Measurements from ENCODE around the gene MRM1. TPM values are rescaled to one million over a fixed set of nuclear protein-coding genes. Genes with fewer than 3 reads are reported as not detected.

MRM1 gene
- total and polyA plus RNA-seq, 4 donors: 3.5 to 9.9 (median 7.8) TPM

DNA sequence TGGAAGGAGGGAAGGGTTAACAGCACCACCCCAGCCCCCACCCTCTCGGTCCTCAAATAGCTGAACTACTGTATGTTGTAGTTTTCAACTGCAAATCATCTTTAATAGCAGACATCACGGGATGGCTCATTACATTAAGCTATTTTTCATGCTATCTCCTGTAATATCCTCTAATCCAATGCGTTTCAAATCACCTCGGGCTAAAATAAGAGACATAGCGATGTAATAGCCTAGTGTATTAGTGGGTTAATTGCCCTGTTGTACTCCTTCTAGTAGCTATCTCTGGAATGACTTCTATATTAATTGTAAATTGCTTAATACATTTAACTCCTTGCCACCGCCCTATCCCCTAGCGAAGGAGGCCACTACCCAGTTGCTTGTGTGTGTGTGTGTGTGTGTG lies 54.3 kb downstream of the MRM1 start:
- DNase-seq (no peak), ATAC-seq (ENCODE audit: insufficient read depth, low FRiP score) (no peak)
- TF ChIP-seq, protein P1, sequence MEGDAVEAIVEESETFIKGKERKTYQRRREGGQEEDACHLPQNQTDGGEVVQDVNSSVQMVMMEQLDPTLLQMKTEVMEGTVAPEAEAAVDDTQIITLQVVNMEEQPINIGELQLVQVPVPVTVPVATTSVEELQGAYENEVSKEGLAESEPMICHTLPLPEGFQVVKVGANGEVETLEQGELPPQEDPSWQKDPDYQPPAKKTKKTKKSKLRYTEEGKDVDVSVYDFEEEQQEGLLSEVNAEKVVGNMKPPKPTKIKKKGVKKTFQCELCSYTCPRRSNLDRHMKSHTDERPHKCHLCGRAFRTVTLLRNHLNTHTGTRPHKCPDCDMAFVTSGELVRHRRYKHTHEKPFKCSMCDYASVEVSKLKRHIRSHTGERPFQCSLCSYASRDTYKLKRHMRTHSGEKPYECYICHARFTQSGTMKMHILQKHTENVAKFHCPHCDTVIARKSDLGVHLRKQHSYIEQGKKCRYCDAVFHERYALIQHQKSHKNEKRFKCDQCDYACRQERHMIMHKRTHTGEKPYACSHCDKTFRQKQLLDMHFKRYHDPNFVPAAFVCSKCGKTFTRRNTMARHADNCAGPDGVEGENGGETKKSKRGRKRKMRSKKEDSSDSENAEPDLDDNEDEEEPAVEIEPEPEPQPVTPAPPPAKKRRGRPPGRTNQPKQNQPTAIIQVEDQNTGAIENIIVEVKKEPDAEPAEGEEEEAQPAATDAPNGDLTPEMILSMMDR (IDR thresholded peaks at IDR 0.05; ENCODE audit: control extremely low read depth, extremely low read depth): no peak
- Histone ChIP-seq H3K36me3 (ENCODE audit: control insufficient read depth in 4 of 4, insufficient read depth in 4 of 4, low read length in 4 of 4) (no peaks in the 10 kb centered on the region), H3K9me3 (ENCODE audit: control insufficient read depth in 4 of 4, insufficient read depth in 3 of 4, low read length in 3 of 4) (peaks cover 0 to 6% (median 0%) of the 10 kb centered on the region in 4 donors), H3K9ac (ENCODE audit: insufficient read depth in 1 of 2, low read length in 2 of 2) (no peak overlapping the region), H3K27me3 (ENCODE audit: control insufficient read depth in 3 of 3, insufficient read depth in 3 of 3, low read length in 2 of 3) (peaks cover 0 to 61% (median 18%) of the 10 kb centered on the region in 3 donors), H3K27ac (ENCODE audit: low read depth in 1 of 2, low read length in 1 of 2) (no peak overlapping the region), H3K4me1 (ENCODE audit: control insufficient read depth in 5 of 5, insufficient read depth in 5 of 5, low read length in 5 of 5) (peaks cover 0 to 4% (median 2%) of the 10 kb centered on the region in 5 donors), H3K4me3 (no peak overlapping the region)
- WGBS, 2 donors: 90 to 91% methylated on average over 7 of the region's 7 CpGs

DNA sequence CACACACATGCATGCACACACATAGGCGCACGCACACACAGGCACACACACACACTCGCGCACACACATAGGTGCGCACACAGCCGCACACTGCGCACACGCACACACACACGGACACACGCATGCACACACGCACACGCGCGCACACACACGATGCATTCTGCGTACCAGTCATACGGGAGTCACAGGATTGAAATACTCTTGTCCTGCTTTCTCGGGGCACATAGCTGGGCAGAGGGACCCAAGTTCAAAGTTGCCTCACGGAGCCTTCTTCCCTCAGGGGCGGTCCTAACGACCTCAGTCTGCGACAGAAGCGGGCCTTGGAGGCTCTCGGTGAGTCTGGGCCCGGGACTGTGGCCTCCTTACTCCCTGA lies 56.0 kb downstream of the MRM1 start:
- no peaks in the 10 kb centered on the region for H3K36me3 ChIP-seq (ENCODE audit: control insufficient read depth in 4 of 4, insufficient read depth in 4 of 4, low read length in 4 of 4)
- H3K4me3 ChIP-seq: no peak overlapping the region
- TF ChIP-seq, protein P1 (IDR thresholded peaks at IDR 0.05; ENCODE audit: control extremely low read depth, extremely low read depth): no peak
- ATAC-seq (ENCODE audit: insufficient read depth, low FRiP score) (no peak), DNase-seq (peak in 1 of 3 donors; percentile 12)
- H3K4me1 ChIP-seq (ENCODE audit: control insufficient read depth in 5 of 5, insufficient read depth in 5 of 5, low read length in 5 of 5): peaks cover 0 to 4% (median 2%) of the 10 kb centered on the region in 5 donors
- H3K9me3 ChIP-seq (ENCODE audit: control insufficient read depth in 4 of 4, insufficient read depth in 3 of 4, low read length in 3 of 4): peaks cover 0 to 6% (median 0%) of the 10 kb centered on the region in 4 donors
- H3K27me3 ChIP-seq (ENCODE audit: control insufficient read depth in 3 of 3, insufficient read depth in 3 of 3, low read length in 2 of 3): peaks cover 0 to 70% (median 18%) of the 10 kb centered on the region in 3 donors
- WGBS, 2 donors: 54 to 59% methylated on average over 25 of the region's 25 CpGs
- H3K27ac ChIP-seq (ENCODE audit: low read depth in 1 of 2, low read length in 1 of 2): no peak overlapping the region
- H3K9ac ChIP-seq (ENCODE audit: insufficient read depth in 1 of 2, low read length in 2 of 2): no peak overlapping the region

DNA sequence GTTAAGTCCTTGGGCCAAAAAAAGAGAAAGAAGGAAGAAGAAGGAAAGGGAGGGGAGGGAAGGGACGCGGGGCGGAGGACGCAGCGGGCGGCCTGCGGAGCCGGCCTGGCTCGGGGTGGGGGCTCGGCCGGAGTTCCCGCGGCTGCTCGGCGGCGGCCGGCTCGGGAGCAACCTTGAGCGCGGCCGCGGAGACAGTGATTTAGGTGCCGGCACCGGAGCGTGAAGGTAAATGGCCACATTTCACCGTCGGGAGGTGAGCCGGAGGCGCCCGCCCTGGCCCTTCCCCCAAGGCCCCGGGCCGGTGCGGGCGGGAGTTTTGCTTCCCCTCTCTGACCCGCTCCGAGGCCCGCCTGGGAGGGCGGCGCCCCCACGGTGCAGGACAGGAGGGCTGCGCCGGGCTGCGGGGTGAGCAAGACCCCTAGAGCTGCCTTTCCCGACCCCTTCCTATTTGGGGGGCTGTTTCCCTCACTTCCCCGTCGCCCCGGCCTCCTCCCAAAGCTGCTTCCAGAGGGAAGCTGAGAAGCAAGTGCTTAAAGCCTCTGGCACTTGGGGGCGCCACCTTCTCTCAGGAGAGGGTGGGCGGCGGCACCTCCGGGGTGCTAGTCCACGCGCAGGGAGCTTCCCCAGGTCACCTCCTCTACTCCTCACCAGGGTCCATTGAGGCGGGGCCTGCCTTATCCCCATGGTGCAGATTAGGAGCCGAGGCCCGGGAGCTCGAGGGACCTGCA lies 56.5 kb downstream of the MRM1 start:
- TF ChIP-seq, protein P1 (IDR thresholded peaks at IDR 0.05; ENCODE audit: control extremely low read depth, extremely low read depth): no peak
- DNase-seq (peak in 1 of 3 donors; percentile 5), ATAC-seq (ENCODE audit: insufficient read depth, low FRiP score) (no peak)
- WGBS, 2 donors: 7 to 8% methylated on average over 52 to 57 of the region's 57 CpGs
- Histone ChIP-seq H3K36me3 (ENCODE audit: control insufficient read depth in 4 of 4, insufficient read depth in 4 of 4, low read length in 4 of 4) (no peaks in the 10 kb centered on the region), H3K4me3 (no peak overlapping the region), H3K9me3 (ENCODE audit: control insufficient read depth in 4 of 4, insufficient read depth in 3 of 4, low read length in 3 of 4) (peaks cover 0 to 6% (median 0%) of the 10 kb centered on the region in 4 donors), H3K4me1 (ENCODE audit: control insufficient read depth in 5 of 5, insufficient read depth in 5 of 5, low read length in 5 of 5) (peaks cover 0 to 4% (median 2%) of the 10 kb centered on the region in 5 donors), H3K9ac (ENCODE audit: insufficient read depth in 1 of 2, low read length in 2 of 2) (no peak overlapping the region), H3K27ac (ENCODE audit: low read depth in 1 of 2, low read length in 1 of 2) (no peak overlapping the region), H3K27me3 (ENCODE audit: control insufficient read depth in 3 of 3, insufficient read depth in 3 of 3, low read length in 2 of 3) (peaks cover 0 to 73% (median 18%) of the 10 kb centered on the region in 3 donors)

Other genes starting within 250 kb of the MRM1 start
- gene TBC1D3H, start 213.1 kb upstream of the MRM1 start, total RNA-seq: not detected
- 1 to 10 TPM in 1 of 2 donors, not detected in 1; 1.2 TPM for gene TBC1D3H, start 213.1 kb upstream of the MRM1 start, polyA plus RNA-seq
- 10 to 100 TPM; 23.0 to 35.2 TPM for gene ZNHIT3, start 114.9 kb upstream of the MRM1 start, total RNA-seq
- 10 to 100 TPM; 32.7 to 34.5 TPM for gene ZNHIT3, start 114.9 kb upstream of the MRM1 start, polyA plus RNA-seq
- 10 to 100 TPM; 40.2 to 66.6 TPM for gene MYO19, start 66.7 kb upstream of the MRM1 start, total RNA-seq
- gene MYO19, start 66.7 kb upstream of the MRM1 start, polyA plus RNA-seq: 10 to 100 TPM; 26.5 to 29.8 TPM
- 10 to 100 TPM in 1 of 2 donors, 1 to 10 TPM in 1; 6.2 to 15.4 TPM for gene PIGW, start 66.6 kb upstream of the MRM1 start, total RNA-seq
- gene PIGW, start 66.6 kb upstream of the MRM1 start, polyA plus RNA-seq: 10 to 100 TPM in 1 of 2 donors, 1 to 10 TPM in 1; 8.0 to 13.2 TPM
- gene GGNBP2, start 56.7 kb upstream of the MRM1 start, total RNA-seq: 10 to 100 TPM; 71.9 to 86.7 TPM
- 10 to 100 TPM; 40.0 to 45.1 TPM for gene GGNBP2, start 56.7 kb upstream of the MRM1 start, polyA plus RNA-seq
- 1 to 10 TPM; 3.7 to 6.6 TPM for gene DHRS11, start 9.7 kb upstream of the MRM1 start, total RNA-seq
- 1 to 10 TPM; 4.8 to 9.1 TPM for gene DHRS11, start 9.7 kb upstream of the MRM1 start, polyA plus RNA-seq